ENCODE measurements around the gene PGBD5.

PGBD5 gene

GRCh38 chr1:230399321-230400006 lies 26.7 kb downstream of the PGBD5 start:
- H3K27me3 ChIP-seq: peaks cover 0 to 5% of the 10 kb centered on the region in 2 donors
- H3K27ac ChIP-seq: no peak overlapping the region
- H3K9me3 ChIP-seq: no peaks in the 10 kb centered on the region
- TF ChIP-seq CTCF (IDR thresholded peaks at IDR 0.05): no peak
- H3K4me3 ChIP-seq: no peak overlapping the region
- DNase-seq: no peak
- intact Hi-C loops (cut with DNase I; ENCODE audit: low total_unique reads): no loop called here
- no peaks in the 10 kb centered on the region for H3K4me1 ChIP-seq
- H3K36me3 ChIP-seq: no peaks in the 10 kb centered on the region

GRCh38 chr1:230398856-230399255 lies 27.3 kb downstream of the PGBD5 start:
- intact Hi-C loops (cut with DNase I; ENCODE audit: low total_unique reads): no loop called here
- TF ChIP-seq CTCF (IDR thresholded peaks at IDR 0.05): no peak
- no peaks in the 10 kb centered on the region for H3K4me1 ChIP-seq
- no peaks in the 10 kb centered on the region for H3K36me3 ChIP-seq
- H3K4me3 ChIP-seq: no peak overlapping the region
- H3K27me3 ChIP-seq: peaks cover 0 to 5% of the 10 kb centered on the region in 2 donors
- no peak for DNase-seq
- H3K9me3 ChIP-seq: no peaks in the 10 kb centered on the region
- no peak overlapping the region for H3K27ac ChIP-seq

GRCh38 chr1:230396966-230397365 lies 29.2 kb downstream of the PGBD5 start:
- no peak for TF ChIP-seq CTCF (IDR thresholded peaks at IDR 0.05)
- intact Hi-C loops (cut with DNase I; ENCODE audit: low total_unique reads): no loop called here
- no peaks in the 10 kb centered on the region for H3K4me1 ChIP-seq
- H3K27ac ChIP-seq: no peak overlapping the region
- no peak overlapping the region for H3K4me3 ChIP-seq
- H3K9me3 ChIP-seq: no peaks in the 10 kb centered on the region
- no peaks in the 10 kb centered on the region for H3K36me3 ChIP-seq
- no peak for DNase-seq
- peaks cover 0 to 9% of the 10 kb centered on the region in 2 donors for H3K27me3 ChIP-seq

GRCh38 chr1:230395932-230396331 lies 30.2 kb downstream of the PGBD5 start:
- Histone ChIP-seq H3K27ac (no peak overlapping the region), H3K27me3 (peaks cover 0 to 11% of the 10 kb centered on the region in 2 donors), H3K4me3 (no peak overlapping the region), H3K9me3 (no peaks in the 10 kb centered on the region), H3K4me1 (no peaks in the 10 kb centered on the region), H3K36me3 (no peaks in the 10 kb centered on the region)
- intact Hi-C loops (cut with DNase I; ENCODE audit: low total_unique reads): no loop called here
- no peak for DNase-seq
- TF ChIP-seq CTCF (IDR thresholded peaks at IDR 0.05): no peak

DNA sequence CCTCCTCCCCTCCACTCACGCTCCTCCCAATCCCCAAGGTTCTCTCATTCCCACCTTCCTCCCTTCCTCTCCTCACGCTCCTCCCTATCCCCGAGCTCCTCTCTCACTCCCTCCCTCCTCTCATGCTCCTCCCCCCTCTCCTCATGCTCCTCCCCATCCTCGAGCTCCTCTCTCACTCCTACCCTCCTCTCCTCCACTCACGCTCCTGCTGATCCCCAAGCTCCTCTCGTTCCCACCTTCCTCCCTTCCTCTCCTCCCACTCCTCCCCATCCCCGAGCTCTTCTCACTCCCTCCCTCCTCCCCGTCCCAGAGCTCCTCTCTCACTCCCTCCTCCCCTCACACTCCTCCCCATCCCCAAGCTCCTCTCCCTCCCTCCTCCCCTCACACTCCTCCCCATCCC lies 31.4 kb downstream of the PGBD5 start:
- intact Hi-C loops (cut with DNase I; ENCODE audit: low total_unique reads): no loop called here
- no peaks in the 10 kb centered on the region for H3K9me3 ChIP-seq
- no peak for TF ChIP-seq CTCF (IDR thresholded peaks at IDR 0.05)
- no peaks in the 10 kb centered on the region for H3K36me3 ChIP-seq
- DNase-seq: no peak
- no peak overlapping the region for H3K27ac ChIP-seq
- H3K4me3 ChIP-seq: no peak overlapping the region
- H3K4me1 ChIP-seq: no peaks in the 10 kb centered on the region
- peaks cover 0 to 18% of the 10 kb centered on the region in 2 donors for H3K27me3 ChIP-seq

GRCh38 chr1:230394134-230394533 lies 32.0 kb downstream of the PGBD5 start:
- no peak overlapping the region for H3K4me3 ChIP-seq
- no peaks in the 10 kb centered on the region for H3K4me1 ChIP-seq
- no peak for DNase-seq
- TF ChIP-seq CTCF (IDR thresholded peaks at IDR 0.05): no peak
- intact Hi-C loops (cut with DNase I; ENCODE audit: low total_unique reads): no loop called here
- peaks cover 0 to 18% of the 10 kb centered on the region in 2 donors for H3K27me3 ChIP-seq
- H3K9me3 ChIP-seq: no peaks in the 10 kb centered on the region
- no peaks in the 10 kb centered on the region for H3K36me3 ChIP-seq
- H3K27ac ChIP-seq: no peak overlapping the region
